Natural killer cell (primary cell): Measurements from ENCODE around the gene ELMOD3. TPM values are rescaled to one million over a fixed set of nuclear protein-coding genes. Genes with fewer than 3 reads are reported as not detected.

Experiments used
- ATAC-seq, 3 donors: fragments of 150-1000 bp in 2 of 3; fragments of 200-7000 bp in 1 of 3; cut with Tn5 transposase; 1 replicate in 1 of 3; 2 replicates in 2 of 3; pipeline ENCODE4 v1.10.0; 2021; ENCODE audit warnings: mild to moderate bottlenecking in 2 of 3, moderate library complexity in 2 of 3
- DNase-seq, 2 donors: peaks; one replicate each; pipeline versions ENCODE4 v3.0.0 to v3.0.0-alpha.2; 2013 to 2021; ENCODE audit warnings: mixed read lengths in 1 of 2
- H3K27ac ChIP-seq: one replicate; pipeline ENCODE4 v1.5.1; 2013; ENCODE audit warnings: mild to moderate bottlenecking, low read length
- H3K27me3 ChIP-seq: one replicate; pipeline ENCODE4 v1.6.1; 2013; ENCODE audit warnings: low read length; ENCODE audit not compliant: control insufficient read depth, insufficient read depth
- H3K36me3 ChIP-seq: one replicate; pipeline ENCODE4 v1.6.1; 2013; ENCODE audit warnings: low read length; ENCODE audit not compliant: control insufficient read depth, insufficient read depth
- H3K4me1 ChIP-seq: one replicate; pipeline ENCODE4 v1.6.1; 2013; ENCODE audit warnings: low read length; ENCODE audit not compliant: control insufficient read depth, insufficient read depth
- H3K4me3 ChIP-seq: one replicate; pipeline ENCODE4 v1.5.1; 2013; ENCODE audit warnings: low read length
- H3K9me3 ChIP-seq: one replicate; pipeline ENCODE4 v1.6.1; 2013; ENCODE audit warnings: low read length; ENCODE audit not compliant: control insufficient read depth, insufficient read depth
- H3K27ac Mint-ChIP-seq, 2 donors: one replicate each; pipeline ENCODE4 v1.8.0; 2022; ENCODE audit warnings: mild to moderate bottlenecking in 2 of 2, mixed read lengths in 2 of 2, moderate library complexity in 1 of 2
- H3K27me3 Mint-ChIP-seq, 2 donors: one replicate each; pipeline ENCODE4 v1.8.0; 2022; ENCODE audit warnings: low read depth in 2 of 2, mixed read lengths in 2 of 2
- H3K36me3 Mint-ChIP-seq: one replicate; pipeline ENCODE4 v1.8.0; 2022; ENCODE audit warnings: mixed read lengths
- H3K4me1 Mint-ChIP-seq, 2 donors: one replicate each; pipeline ENCODE4 v1.8.0; 2022; ENCODE audit warnings: mixed read lengths in 2 of 2
- H3K4me3 Mint-ChIP-seq: one replicate; pipeline ENCODE4 v1.8.0; 2022; ENCODE audit warnings: mild to moderate bottlenecking, moderate library complexity, mixed read lengths
- H3K9me3 Mint-ChIP-seq, 2 donors: one replicate each; pipeline ENCODE4 v1.8.0; 2022; ENCODE audit warnings: mixed read lengths in 2 of 2
- WGBS: methylation state at CpG from one replicate; pipeline ENCODE4 v1.1.7; 2013; ENCODE audit warnings: missing lambda C conversion rate; ENCODE audit not compliant: insufficient coverage; 5-methylcytosine and 5-hydroxymethylcytosine counted together
- intact Hi-C: fragments of 100-400 bp; cut with micrococcal nuclease; formaldehyde crosslinking; loops from one replicate; pipeline ENCODE4 v1.14.2; 2022
- total RNA-seq, 4 donors: library from RNA; stranded (reverse); fragments of 120-200 nt in 1 of 4; gene quantifications; one replicate each; pipeline versions ENCODE4 v1.2.3 to v1.2.4, GENCODE V29; 2013 to 2022
- TF ChIP-seq, protein P1 (sequence below): fragments of 200-600 bp; IDR thresholded peaks from one replicate; pipeline ENCODE4 v1.8.0; 2022; ENCODE audit warnings: antibody characterized with exemption

Gene ELMOD3
- total RNA-seq, 3 donors from 2014 or later (not counting 1 experiment from before 2014, with no cell fraction given), result 22.4 to 33.9 (median 24.8) TPM

DNA sequence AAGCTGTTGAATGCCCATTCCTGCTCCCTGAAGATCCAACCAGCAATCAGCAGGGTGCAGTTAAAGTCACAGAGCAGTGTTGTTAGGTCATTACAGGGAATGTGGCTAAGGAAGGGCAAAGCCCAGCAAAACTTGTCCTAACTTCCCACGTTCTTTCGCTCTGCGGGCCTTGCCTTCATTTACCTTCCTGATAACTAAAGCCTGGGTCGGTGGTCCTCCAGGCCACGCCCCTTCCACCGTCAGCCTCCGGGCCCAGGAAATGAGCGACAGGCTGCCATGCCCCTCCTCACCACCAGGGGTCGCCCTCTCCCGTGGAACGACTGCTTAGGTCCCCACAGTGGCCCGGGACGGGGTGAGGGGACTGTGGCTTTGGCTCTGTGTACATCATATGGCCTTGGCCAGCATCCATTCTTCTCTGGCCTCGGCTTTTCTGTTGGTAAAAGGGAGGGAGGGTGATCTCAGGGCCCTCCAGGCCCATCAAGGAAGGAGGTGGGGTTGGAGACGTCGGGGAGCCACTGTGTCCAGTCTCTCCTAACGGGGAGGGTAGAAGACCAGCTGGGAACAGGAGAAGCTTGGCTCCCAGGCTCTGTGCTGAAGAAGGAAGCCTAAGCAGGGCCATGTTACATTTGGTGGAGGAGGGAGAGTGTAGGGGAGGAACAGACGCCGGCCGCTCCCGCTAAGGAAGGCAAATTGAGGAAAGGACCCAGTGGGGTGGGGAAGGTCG, 66.1 kb downstream of the ELMOD3 start:
- H3K27ac Mint-ChIP-seq, result peak overlapping the region; percentile 70 to 76
- no peak overlapping the region for H3K4me3 ChIP-seq
- peaks cover 35% of the 10 kb centered on the region for H3K4me1 ChIP-seq
- H3K4me3 Mint-ChIP-seq, result peak overlapping the region; percentile 79
- no peaks in the 10 kb centered on the region for H3K27me3 Mint-ChIP-seq
- peaks cover 16 to 31% of the 10 kb centered on the region in 2 donors for H3K4me1 Mint-ChIP-seq
- no peaks in the 10 kb centered on the region for H3K27me3 ChIP-seq
- H3K36me3 ChIP-seq, result no peaks in the 10 kb centered on the region
- peak; percentile 89 to 93 for DNase-seq
- H3K36me3 Mint-ChIP-seq, result no peaks in the 10 kb centered on the region
- H3K9me3 Mint-ChIP-seq, result no peaks in the 10 kb centered on the region
- TF ChIP-seq, protein P1, sequence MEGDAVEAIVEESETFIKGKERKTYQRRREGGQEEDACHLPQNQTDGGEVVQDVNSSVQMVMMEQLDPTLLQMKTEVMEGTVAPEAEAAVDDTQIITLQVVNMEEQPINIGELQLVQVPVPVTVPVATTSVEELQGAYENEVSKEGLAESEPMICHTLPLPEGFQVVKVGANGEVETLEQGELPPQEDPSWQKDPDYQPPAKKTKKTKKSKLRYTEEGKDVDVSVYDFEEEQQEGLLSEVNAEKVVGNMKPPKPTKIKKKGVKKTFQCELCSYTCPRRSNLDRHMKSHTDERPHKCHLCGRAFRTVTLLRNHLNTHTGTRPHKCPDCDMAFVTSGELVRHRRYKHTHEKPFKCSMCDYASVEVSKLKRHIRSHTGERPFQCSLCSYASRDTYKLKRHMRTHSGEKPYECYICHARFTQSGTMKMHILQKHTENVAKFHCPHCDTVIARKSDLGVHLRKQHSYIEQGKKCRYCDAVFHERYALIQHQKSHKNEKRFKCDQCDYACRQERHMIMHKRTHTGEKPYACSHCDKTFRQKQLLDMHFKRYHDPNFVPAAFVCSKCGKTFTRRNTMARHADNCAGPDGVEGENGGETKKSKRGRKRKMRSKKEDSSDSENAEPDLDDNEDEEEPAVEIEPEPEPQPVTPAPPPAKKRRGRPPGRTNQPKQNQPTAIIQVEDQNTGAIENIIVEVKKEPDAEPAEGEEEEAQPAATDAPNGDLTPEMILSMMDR, result peak; percentile 100
- no peak overlapping the region for H3K27ac ChIP-seq
- no peaks in the 10 kb centered on the region for H3K9me3 ChIP-seq
- intact Hi-C loops, result loop anchor here (1.0 to 2.0 kb wide), 2 partner anchors 132 to 394 kb away; no protein-coding TSS in a partner anchor
- 33% methylated on average over 22 of the region's 22 CpGs for WGBS
- ATAC-seq, result peak; percentile 74 to 83 (median 75)

DNA sequence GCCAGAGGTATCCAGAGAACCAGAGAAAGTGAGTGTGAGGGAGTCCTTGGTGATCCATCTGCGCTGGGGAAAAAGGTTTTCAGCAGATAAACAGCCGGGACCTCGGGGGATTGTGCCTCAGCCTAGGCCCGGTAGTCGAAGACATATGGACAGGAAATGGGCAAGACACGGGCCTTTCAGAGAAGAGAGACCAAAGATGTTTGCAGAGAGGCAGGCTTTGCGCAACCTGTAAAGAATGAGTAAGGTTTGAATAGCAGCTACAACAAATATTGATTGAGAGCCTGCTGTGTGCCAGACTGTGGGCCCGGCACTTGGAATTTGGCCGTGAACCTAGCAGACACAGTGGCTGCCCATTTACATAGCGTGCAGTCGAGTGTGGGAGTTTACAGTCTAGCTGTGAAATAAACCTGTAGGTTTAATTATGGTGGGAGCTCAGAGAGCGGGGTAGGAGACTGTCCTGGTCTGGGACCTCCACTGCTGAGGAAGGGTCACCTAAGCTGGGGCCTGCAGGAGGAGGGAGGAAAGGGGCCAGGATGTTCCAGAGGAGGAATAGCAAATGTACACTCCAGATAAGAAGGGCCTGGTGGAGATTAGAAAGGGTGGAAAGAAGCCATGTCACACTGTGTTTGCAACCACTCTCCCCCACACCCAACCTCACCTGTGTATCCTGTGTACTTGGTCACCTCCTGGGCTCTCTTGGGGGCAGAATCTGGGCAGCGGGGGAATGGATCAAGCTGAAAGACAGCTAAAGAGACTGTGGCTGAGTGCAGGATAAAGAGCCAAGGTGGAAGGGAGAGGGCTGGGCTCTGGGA, 66.9 kb downstream of the ELMOD3 start:
- H3K27ac Mint-ChIP-seq, result peak overlapping the region in 1 of 2 donors; percentile 76
- no peak overlapping the region for H3K4me3 Mint-ChIP-seq
- H3K27me3 ChIP-seq, result no peaks in the 10 kb centered on the region
- no peaks in the 10 kb centered on the region for H3K9me3 ChIP-seq
- DNase-seq (no peak), ATAC-seq (no peak)
- no peak overlapping the region for H3K4me3 ChIP-seq
- H3K36me3 ChIP-seq, result no peaks in the 10 kb centered on the region
- intact Hi-C loops, result loop anchor here (2.0 kb wide), 1 partner anchor 393 kb away; no protein-coding TSS in a partner anchor
- TF ChIP-seq, protein P1, result no peak
- 78% methylated on average over 13 of the region's 13 CpGs for WGBS
- H3K9me3 Mint-ChIP-seq, result no peaks in the 10 kb centered on the region
- H3K27me3 Mint-ChIP-seq, result no peaks in the 10 kb centered on the region
- H3K4me1 Mint-ChIP-seq, result peaks cover 13 to 27% of the 10 kb centered on the region in 2 donors
- no peak overlapping the region for H3K27ac ChIP-seq
- H3K36me3 Mint-ChIP-seq, result no peaks in the 10 kb centered on the region
- peaks cover 28% of the 10 kb centered on the region for H3K4me1 ChIP-seq

DNA sequence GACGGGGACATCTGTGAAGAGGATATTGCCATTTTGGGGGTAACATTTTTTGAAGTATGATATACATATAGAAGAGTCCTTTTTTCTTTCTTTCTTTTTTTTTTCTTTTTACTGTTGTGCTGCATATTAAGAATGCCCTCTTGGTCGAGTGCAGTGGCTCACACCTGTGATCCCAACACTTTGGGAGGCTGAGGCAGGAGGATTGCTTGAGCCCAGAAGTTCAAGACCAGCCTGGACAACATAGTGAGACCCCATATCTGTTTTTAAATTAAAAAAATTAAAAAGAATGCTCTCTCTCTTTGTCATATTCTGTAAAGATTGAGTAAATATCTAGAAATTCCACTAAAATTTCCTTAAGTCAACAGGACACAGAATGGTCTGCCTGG, 67.5 kb downstream of the ELMOD3 start:
- H3K4me3 Mint-ChIP-seq, result no peak overlapping the region
- ATAC-seq (no peak), DNase-seq (no peak)
- Histone ChIP-seq H3K9me3 (no peaks in the 10 kb centered on the region), H3K36me3 (no peaks in the 10 kb centered on the region), H3K27me3 (no peaks in the 10 kb centered on the region), H3K27ac (no peak overlapping the region), H3K4me3 (no peak overlapping the region), H3K4me1 (peaks cover 28% of the 10 kb centered on the region)
- no peaks in the 10 kb centered on the region for H3K27me3 Mint-ChIP-seq
- 83% methylated on average over 2 of the region's 2 CpGs for WGBS
- no peaks in the 10 kb centered on the region for H3K9me3 Mint-ChIP-seq
- TF ChIP-seq, protein P1, result no peak
- peaks cover 13 to 27% of the 10 kb centered on the region in 2 donors for H3K4me1 Mint-ChIP-seq
- H3K27ac Mint-ChIP-seq, result peak overlapping the region in 1 of 2 donors; percentile 76
- no peaks in the 10 kb centered on the region for H3K36me3 Mint-ChIP-seq
- intact Hi-C loops, result no loop called here
